Caco-2 (cell line): ENCODE measurements around the gene YWHAG. TPM values are rescaled to one million over a fixed set of nuclear protein-coding genes. Genes with fewer than 3 reads are reported as not detected.

Experiments used
- BruUV-seq: library from RNA; stranded (reverse); fragments of 400-500 nt; replicated peaks from 2 replicates; lab custom pipeline; 2021; lab: Mats Ljungman, UMichigan
- CTCF ChIA-PET: fragments of 300-600 bp; sonication (Branson Sonifier 250); formaldehyde crosslinking; loops from one replicate; lab custom pipeline; 2022; ENCODE audit warnings: antibody characterized with exemption; lab: Charles Lee
- POLR2A ChIA-PET: fragments of 300-600 bp; sonication (Branson Sonifier 250); formaldehyde crosslinking; loops from one replicate; lab custom pipeline; 2022; ENCODE audit warnings: antibody characterized with exemption; lab: Charles Lee
- DNase-seq, 2 experiments: peaks; one replicate each; pipeline versions ENCODE4 v3.0.0 to v3.0.0-alpha.2; 2020 to 2022
- H3K27me3 ChIP-seq: replicated peaks from 2 replicates; pipeline ENCODE4 v1.6.0; 2011; ENCODE audit warnings: low read length; ENCODE audit not compliant: control insufficient read depth, insufficient read depth
- H3K36me3 ChIP-seq: 2 replicates; pipeline ENCODE4 v1.5.1; 2011; ENCODE audit warnings: low read length; ENCODE audit not compliant: control insufficient read depth, insufficient read depth
- H3K4me1 ChIP-seq: fragments of 250-450 bp; sonication (Bioruptor Pico); 2 replicates; pipeline ENCODE4 v1.5.1; 2020; ENCODE audit warnings: mild to moderate bottlenecking
- H3K4me3 ChIP-seq: 2 replicates; pipeline ENCODE4 v1.5.1; 2011; ENCODE audit warnings: low read depth, mild to moderate bottlenecking, control low read depth, low read length
- H3K9me3 ChIP-seq: fragments of 250-450 bp; sonication (Bioruptor Pico); 2 replicates; pipeline ENCODE4 v1.5.1; 2020; ENCODE audit warnings: mild to moderate bottlenecking, moderate library complexity
- H3K27ac Mint-ChIP-seq: one replicate; pipeline ENCODE4 v1.8.0; 2022; ENCODE audit warnings: mixed read lengths; ENCODE audit not compliant: unreplicated experiment
- H3K27me3 Mint-ChIP-seq: one replicate; pipeline ENCODE4 v1.8.0; 2022; ENCODE audit warnings: mixed read lengths; ENCODE audit not compliant: insufficient read depth, unreplicated experiment
- H3K36me3 Mint-ChIP-seq: one replicate; pipeline ENCODE4 v1.8.0; 2022; ENCODE audit warnings: mild to moderate bottlenecking, mixed read lengths; ENCODE audit not compliant: insufficient read depth, unreplicated experiment
- H3K4me1 Mint-ChIP-seq: one replicate; pipeline ENCODE4 v1.8.0; 2022; ENCODE audit warnings: low read depth, mixed read lengths; ENCODE audit not compliant: unreplicated experiment
- H3K4me3 Mint-ChIP-seq: one replicate; pipeline ENCODE4 v1.8.0; 2022; ENCODE audit warnings: mild to moderate bottlenecking, moderate library complexity, mixed read lengths; ENCODE audit not compliant: unreplicated experiment
- H3K9me3 Mint-ChIP-seq: one replicate; pipeline ENCODE4 v1.8.0; 2022; ENCODE audit warnings: mixed read lengths; ENCODE audit not compliant: unreplicated experiment
- intact Hi-C: fragments of 100-400 bp; cut with micrococcal nuclease; formaldehyde crosslinking; loops from one replicate; pipeline ENCODE4 v1.10.0; 2022; ENCODE audit not compliant: unreplicated experiment
- total RNA-seq: library from RNA; stranded (reverse); gene quantifications from 2 replicates; pipeline ENCODE4 v1.2.3, GENCODE V29; 2022
- TF ChIP-seq, protein P1 (sequence below), 2 experiments: fragments of 200-600 bp in 1 of 2; IDR thresholded peaks; 1 replicate in 1 of 2; 2 replicates in 1 of 2; pipeline versions ENCODE4 v1.5.1 to v1.8.0; 2011 to 2022; ENCODE audit warnings: antibody characterized with exemption in 1 of 2, control low read depth in 1 of 2, inconsistent platforms in 1 of 2, low read depth in 1 of 2, low read length in 1 of 2, mild to moderate bottlenecking in 1 of 2, moderate library complexity in 1 of 2; ENCODE audit not compliant: insufficient read depth in 1 of 2, severe bottlenecking in 1 of 2, unreplicated experiment in 1 of 2

The YWHAG gene
- total RNA-seq, 1 experiment from 2014 or later: 150 TPM

DNA sequence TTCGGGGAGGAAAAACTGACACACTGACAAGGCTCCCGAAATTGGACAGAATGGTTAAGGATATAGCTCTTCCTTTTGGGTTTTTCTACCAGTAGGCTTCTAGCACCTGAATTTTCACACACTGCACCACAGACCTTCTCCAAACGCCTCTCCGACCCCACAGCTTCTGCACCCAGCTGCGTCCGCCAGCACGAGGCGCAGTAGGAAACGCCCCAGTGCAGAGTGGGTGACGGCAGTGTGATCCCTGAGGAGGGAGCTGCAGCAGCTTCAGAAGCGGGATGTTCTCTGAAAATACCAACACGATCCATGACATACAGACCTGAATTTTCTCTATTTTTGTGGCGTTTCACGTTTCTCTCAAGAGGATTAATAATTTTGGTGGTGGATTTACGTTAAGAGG is 30.4 kb downstream of the YWHAG start:
- no TSS peak for BruUV-seq
- TF ChIP-seq, protein P1, sequence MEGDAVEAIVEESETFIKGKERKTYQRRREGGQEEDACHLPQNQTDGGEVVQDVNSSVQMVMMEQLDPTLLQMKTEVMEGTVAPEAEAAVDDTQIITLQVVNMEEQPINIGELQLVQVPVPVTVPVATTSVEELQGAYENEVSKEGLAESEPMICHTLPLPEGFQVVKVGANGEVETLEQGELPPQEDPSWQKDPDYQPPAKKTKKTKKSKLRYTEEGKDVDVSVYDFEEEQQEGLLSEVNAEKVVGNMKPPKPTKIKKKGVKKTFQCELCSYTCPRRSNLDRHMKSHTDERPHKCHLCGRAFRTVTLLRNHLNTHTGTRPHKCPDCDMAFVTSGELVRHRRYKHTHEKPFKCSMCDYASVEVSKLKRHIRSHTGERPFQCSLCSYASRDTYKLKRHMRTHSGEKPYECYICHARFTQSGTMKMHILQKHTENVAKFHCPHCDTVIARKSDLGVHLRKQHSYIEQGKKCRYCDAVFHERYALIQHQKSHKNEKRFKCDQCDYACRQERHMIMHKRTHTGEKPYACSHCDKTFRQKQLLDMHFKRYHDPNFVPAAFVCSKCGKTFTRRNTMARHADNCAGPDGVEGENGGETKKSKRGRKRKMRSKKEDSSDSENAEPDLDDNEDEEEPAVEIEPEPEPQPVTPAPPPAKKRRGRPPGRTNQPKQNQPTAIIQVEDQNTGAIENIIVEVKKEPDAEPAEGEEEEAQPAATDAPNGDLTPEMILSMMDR (IDR thresholded peaks at IDR 0.05; ENCODE audit: insufficient read depth in 1 of 2, low read depth in 1 of 2, low read length in 1 of 2, severe bottlenecking in 1 of 2, unreplicated experiment in 1 of 2): no peak
- Mint-ChIP-seq H3K4me1 (peaks cover 9% of the 10 kb centered on the region), H3K4me3 (no peak overlapping the region), H3K27ac (no peak overlapping the region), H3K9me3 (no peaks in the 10 kb centered on the region), H3K27me3 (no peaks in the 10 kb centered on the region), H3K36me3 (peaks cover 93% of the 10 kb centered on the region)
- H3K27me3 ChIP-seq: no peaks in the 10 kb centered on the region
- ChIA-PET POLR2A (no interaction called here), CTCF (interaction anchor here (0.5 kb wide), 1 partner anchor 466 kb away, joined by 3 read pairs; no protein-coding TSS in a partner anchor)
- H3K4me3 ChIP-seq: no peak overlapping the region
- intact Hi-C loops: no loop called here
- H3K4me1 ChIP-seq: no peaks in the 10 kb centered on the region
- peaks cover 4% of the 10 kb centered on the region for H3K36me3 ChIP-seq
- no peak for DNase-seq
- no peaks in the 10 kb centered on the region for H3K9me3 ChIP-seq

DNA sequence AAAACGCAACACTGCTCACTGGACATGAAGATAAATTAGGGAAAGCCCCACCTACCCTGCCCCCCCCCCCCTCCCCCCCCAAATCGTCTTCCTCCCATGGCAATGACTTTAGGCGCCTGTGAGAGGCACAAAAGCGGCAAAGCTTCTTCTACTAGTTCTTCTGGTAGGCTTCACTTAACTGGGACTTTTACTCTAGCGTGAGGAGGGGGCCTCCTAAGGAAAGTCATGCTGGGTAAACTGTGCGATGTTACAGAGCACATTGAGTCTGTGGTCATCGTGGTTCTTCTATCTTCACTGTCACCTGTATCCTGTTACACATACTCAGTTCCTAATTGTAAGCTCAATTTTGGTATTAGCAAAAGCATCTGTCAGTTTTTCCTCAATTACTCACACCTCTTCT is 31.2 kb downstream of the YWHAG start:
- Mint-ChIP-seq H3K27ac (no peak overlapping the region), H3K36me3 (peaks cover 88% of the 10 kb centered on the region), H3K4me3 (no peak overlapping the region), H3K27me3 (no peaks in the 10 kb centered on the region), H3K4me1 (peaks cover 7% of the 10 kb centered on the region), H3K9me3 (no peaks in the 10 kb centered on the region)
- ChIA-PET POLR2A (no interaction called here), CTCF (interaction anchor here (0.5 to 1.2 kb wide), 2 partner anchors 13 to 466 kb away, joined by 3 read pairs; no protein-coding TSS in a partner anchor)
- Histone ChIP-seq H3K4me1 (no peaks in the 10 kb centered on the region), H3K9me3 (no peaks in the 10 kb centered on the region), H3K27me3 (no peaks in the 10 kb centered on the region), H3K36me3 (peaks cover 4% of the 10 kb centered on the region), H3K4me3 (no peak overlapping the region)
- intact Hi-C loops: no loop called here
- no peak for DNase-seq
- TF ChIP-seq, protein P1 (IDR thresholded peaks at IDR 0.05; ENCODE audit: insufficient read depth in 1 of 2, low read depth in 1 of 2, low read length in 1 of 2, severe bottlenecking in 1 of 2, unreplicated experiment in 1 of 2): no peak
- no TSS peak for BruUV-seq

DNA sequence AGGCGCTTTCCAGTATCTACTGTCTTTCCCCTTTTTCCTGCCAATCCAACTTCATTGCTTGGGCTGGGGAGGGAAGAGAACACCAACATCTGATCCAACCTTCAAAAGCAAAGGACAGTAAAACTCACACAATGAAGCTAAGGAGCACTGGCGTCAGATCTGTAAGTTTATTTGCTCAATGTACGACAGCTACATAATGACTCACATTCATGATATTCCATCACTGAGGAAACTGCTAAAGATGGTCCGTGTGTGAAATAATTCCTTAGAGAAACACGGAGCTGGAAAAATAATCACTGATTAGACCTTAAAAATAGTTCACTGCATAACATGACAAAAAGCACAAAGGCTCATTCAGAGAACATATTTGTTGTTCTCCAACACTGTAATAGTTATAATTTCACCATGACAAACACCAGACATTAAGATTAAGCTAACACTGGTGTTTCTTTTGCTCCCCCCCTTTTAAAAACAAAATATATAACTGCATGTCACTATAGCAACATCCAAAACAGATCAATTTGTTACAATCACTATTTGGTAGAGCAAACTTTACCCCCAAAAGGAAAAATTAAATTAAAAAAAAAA is 32.1 kb downstream of the YWHAG start:
- DNase-seq: no peak
- no peaks in the 10 kb centered on the region for H3K9me3 ChIP-seq
- POLR2A ChIA-PET: no interaction called here
- no peak overlapping the region for H3K4me3 ChIP-seq
- H3K36me3 ChIP-seq: peaks cover 2% of the 10 kb centered on the region
- H3K9me3 Mint-ChIP-seq: no peaks in the 10 kb centered on the region
- no peaks in the 10 kb centered on the region for H3K27me3 ChIP-seq
- H3K4me1 Mint-ChIP-seq: peaks cover 7% of the 10 kb centered on the region
- H3K4me1 ChIP-seq: no peaks in the 10 kb centered on the region
- TF ChIP-seq, protein P1 (IDR thresholded peaks at IDR 0.05; ENCODE audit: insufficient read depth in 1 of 2, low read depth in 1 of 2, low read length in 1 of 2, severe bottlenecking in 1 of 2, unreplicated experiment in 1 of 2): no peak
- no peak overlapping the region for H3K27ac Mint-ChIP-seq
- intact Hi-C loops: no loop called here
- no TSS peak for BruUV-seq
- CTCF ChIA-PET: interaction anchor here (1.2 kb wide), 1 partner anchor 13 kb away, joined by 3 read pairs; no protein-coding TSS in a partner anchor
- no peaks in the 10 kb centered on the region for H3K27me3 Mint-ChIP-seq
- no peak overlapping the region for H3K4me3 Mint-ChIP-seq
- peaks cover 85% of the 10 kb centered on the region for H3K36me3 Mint-ChIP-seq
